Measurements from ENCODE around the gene ALK.

DNA sequence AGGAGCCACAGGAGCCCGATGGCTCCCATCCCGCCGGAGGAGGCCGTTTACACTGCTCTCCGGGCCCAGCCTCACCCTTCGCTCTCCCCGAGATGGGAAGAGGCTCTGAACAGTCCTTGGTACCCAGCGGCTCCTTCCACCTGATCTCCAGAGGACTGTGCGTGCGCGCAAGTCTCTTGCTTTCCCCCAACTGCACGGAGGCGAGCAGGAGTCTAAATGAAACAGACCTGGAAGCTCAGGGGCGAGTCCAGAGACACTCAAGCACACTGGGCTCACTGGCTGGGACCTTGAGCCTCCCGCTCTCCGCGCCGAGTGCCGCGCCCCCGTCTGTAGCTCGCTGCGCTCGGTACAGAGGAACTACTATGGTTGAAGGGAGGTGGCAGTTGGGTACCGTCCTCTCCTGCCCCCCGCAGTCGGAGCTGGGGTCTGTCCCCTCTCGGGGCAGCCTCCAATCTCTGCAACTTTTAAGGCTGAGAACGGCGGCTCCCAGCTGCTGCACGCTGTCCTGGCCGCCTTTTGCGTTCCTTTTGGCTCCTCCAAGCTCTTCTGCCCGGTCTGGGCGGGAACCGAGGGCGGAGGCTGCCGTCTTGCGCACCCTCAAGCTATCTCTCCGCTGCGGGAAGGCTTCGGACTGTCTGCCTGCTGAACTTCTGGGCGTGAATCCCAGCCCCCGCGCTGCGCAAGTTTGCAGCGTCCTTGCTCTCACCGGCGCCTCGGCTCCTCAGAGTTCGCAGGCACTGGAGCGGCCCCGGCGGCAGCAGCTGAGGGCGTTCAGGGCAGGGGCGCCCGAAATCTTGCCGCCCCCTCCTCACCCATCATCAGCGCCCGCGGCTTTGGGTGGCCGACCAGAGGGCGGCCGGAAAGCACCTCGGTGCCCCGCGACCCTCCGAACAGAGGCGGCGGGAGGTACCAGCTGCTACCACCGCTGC, 491 bp downstream of the ALK start:
- no peak for TF ChIP-seq EZH2 (IDR thresholded peaks at IDR 0.05; ENCODE audit: borderline replicate concordance, insufficient read depth, low read depth, low read length, poor library complexity, severe bottlenecking)
- TF ChIP-seq, protein P1, sequence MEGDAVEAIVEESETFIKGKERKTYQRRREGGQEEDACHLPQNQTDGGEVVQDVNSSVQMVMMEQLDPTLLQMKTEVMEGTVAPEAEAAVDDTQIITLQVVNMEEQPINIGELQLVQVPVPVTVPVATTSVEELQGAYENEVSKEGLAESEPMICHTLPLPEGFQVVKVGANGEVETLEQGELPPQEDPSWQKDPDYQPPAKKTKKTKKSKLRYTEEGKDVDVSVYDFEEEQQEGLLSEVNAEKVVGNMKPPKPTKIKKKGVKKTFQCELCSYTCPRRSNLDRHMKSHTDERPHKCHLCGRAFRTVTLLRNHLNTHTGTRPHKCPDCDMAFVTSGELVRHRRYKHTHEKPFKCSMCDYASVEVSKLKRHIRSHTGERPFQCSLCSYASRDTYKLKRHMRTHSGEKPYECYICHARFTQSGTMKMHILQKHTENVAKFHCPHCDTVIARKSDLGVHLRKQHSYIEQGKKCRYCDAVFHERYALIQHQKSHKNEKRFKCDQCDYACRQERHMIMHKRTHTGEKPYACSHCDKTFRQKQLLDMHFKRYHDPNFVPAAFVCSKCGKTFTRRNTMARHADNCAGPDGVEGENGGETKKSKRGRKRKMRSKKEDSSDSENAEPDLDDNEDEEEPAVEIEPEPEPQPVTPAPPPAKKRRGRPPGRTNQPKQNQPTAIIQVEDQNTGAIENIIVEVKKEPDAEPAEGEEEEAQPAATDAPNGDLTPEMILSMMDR (IDR thresholded peaks at IDR 0.05) = no peak
